Measurements from ENCODE around the gene MLST8. TPM values are rescaled to one million over a fixed set of nuclear protein-coding genes. Genes with fewer than 3 reads are reported as not detected.
A peak's percentile ranks its signal among the peaks of the same experiment; 100 is the strongest.

Gene MLST8
- total RNA-seq, 1 experiment from 2014 or later: 58.7 TPM

DNA sequence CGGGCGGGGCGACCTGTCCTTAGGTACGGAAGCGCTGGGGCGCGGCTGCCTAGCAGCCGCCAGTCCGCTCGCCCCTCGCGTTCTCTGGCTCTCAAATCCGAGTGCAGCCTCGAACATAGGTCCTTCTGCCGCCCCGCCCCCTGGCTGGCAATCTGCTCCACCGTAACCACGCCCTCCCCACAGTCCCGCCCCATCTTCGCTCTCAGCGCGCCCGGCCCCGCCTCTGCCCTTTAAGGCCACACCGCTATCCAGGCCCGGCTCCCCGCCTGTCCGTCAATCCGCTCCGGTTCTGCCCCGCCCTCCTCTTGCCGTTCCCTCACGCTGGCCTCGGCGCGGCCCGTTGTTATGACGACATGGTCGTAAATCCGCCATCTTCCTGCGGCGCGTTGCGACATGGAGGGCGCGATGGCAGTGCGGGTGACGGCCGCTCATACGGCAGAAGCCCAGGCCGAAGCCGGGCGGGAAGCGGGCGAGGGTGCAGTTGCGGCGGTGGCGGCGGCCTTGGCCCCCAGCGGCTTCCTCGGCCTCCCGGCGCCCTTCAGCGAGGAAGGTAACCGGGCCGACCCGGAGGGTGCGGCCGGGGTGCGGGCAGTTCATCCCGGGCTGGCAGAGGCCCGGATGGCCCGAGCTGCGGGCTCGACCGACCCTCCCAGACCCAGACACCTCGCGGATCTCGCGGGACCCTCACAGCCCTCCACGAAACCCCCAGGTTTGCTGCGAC lies 18.1 kb downstream of the MLST8 start, which contains the start of gene E4F1 (continued):
- TF ChIP-seq, protein P1, sequence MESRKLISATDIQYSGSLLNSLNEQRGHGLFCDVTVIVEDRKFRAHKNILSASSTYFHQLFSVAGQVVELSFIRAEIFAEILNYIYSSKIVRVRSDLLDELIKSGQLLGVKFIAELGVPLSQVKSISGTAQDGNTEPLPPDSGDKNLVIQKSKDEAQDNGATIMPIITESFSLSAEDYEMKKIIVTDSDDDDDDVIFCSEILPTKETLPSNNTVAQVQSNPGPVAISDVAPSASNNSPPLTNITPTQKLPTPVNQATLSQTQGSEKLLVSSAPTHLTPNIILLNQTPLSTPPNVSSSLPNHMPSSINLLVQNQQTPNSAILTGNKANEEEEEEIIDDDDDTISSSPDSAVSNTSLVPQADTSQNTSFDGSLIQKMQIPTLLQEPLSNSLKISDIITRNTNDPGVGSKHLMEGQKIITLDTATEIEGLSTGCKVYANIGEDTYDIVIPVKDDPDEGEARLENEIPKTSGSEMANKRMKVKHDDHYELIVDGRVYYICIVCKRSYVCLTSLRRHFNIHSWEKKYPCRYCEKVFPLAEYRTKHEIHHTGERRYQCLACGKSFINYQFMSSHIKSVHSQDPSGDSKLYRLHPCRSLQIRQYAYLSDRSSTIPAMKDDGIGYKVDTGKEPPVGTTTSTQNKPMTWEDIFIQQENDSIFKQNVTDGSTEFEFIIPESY (IDR thresholded peaks at IDR 0.05; ENCODE audit: extremely low read depth, insufficient replicate concordance, low read length): peak; percentile 7
- TF ChIP-seq ZNF274 (IDR thresholded peaks at IDR 0.05; ENCODE audit: low read depth, low read length) (no peak), CEBPB (IDR thresholded peaks at IDR 0.05; ENCODE audit: low read depth) (no peak), POLR2A (IDR thresholded peaks at IDR 0.05; ENCODE audit: borderline replicate concordance, extremely low read depth, insufficient read depth, insufficient read length) (peak; percentile 87)

DNA sequence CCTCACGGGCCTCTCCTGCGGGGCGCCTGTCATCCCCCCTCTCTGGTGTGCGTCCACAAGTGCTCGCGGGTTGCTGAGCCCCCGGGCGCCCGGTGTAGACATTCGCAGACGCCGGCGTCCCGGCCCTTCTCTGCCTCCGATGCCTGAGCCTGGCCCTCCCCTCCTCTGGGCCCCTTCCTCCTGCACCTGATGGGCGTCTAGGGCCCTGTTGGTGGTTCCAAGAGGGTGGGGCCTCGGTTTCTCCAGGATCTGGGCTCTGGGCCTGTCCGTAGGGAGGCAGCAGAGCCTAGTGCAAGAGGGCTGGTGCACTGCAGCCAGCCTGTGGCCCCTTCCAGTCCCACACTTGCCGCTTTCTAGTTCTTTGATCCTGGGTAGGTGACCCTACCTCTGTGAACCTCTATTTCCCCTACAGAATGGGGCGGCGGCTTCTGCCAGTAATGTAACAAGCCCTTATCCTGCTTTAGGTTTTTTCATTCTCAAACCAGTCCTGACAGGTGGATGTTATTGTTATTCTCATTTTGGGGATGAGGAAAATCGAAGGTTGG lies 18.8 kb downstream of the MLST8 start:
- no peaks in the 10 kb centered on the region for H3K27me3 ChIP-seq (ENCODE audit: insufficient read depth, low read length)
- H3K9ac ChIP-seq (ENCODE audit: low read length): peak overlapping the region; percentile 89
- peaks cover 53% of the 10 kb centered on the region for H3K79me2 ChIP-seq (ENCODE audit: insufficient read depth, low read length)
- BruUV-seq (replicated peaks): TSS peak; percentile 68
- no peaks in the 10 kb centered on the region for H3K9me3 ChIP-seq (ENCODE audit: control insufficient read depth in 1 of 2, insufficient read depth in 1 of 2, low read depth in 1 of 2, low read length in 2 of 2)
- POLR2A ChIA-PET: interaction anchor here (1.0 to 3.3 kb wide), 3 partner anchors 27 to 68 kb away, joined by 3 to 8 read pairs (median 5); partner anchors contain the start of genes ECI1 and TRAF7
- H2AFZ ChIP-seq (ENCODE audit: low read depth, low read length, poor library complexity, severe bottlenecking): no peak overlapping the region
- RAD21 ChIA-PET (ENCODE audit: low non-redundant PET in 1 of 2, low total read pairs in 2 of 2, uncharacterized antibody in 2 of 2, unreplicated experiment in 2 of 2): no interaction called here
- TF ChIP-seq TCF7L2 (IDR thresholded peaks at IDR 0.05; ENCODE audit: borderline replicate concordance, extremely low read depth, insufficient read depth, insufficient read length): peak; percentile 59
- TF ChIP-seq, protein P2, sequence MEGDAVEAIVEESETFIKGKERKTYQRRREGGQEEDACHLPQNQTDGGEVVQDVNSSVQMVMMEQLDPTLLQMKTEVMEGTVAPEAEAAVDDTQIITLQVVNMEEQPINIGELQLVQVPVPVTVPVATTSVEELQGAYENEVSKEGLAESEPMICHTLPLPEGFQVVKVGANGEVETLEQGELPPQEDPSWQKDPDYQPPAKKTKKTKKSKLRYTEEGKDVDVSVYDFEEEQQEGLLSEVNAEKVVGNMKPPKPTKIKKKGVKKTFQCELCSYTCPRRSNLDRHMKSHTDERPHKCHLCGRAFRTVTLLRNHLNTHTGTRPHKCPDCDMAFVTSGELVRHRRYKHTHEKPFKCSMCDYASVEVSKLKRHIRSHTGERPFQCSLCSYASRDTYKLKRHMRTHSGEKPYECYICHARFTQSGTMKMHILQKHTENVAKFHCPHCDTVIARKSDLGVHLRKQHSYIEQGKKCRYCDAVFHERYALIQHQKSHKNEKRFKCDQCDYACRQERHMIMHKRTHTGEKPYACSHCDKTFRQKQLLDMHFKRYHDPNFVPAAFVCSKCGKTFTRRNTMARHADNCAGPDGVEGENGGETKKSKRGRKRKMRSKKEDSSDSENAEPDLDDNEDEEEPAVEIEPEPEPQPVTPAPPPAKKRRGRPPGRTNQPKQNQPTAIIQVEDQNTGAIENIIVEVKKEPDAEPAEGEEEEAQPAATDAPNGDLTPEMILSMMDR (IDR thresholded peaks at IDR 0.05 in 2 of 3, conservative IDR thresholded peaks at IDR 0.05 in 1 of 3; ENCODE audit: borderline replicate concordance in 1 of 3, insufficient read depth in 1 of 3, low read depth in 2 of 3, low read length in 2 of 3): 0 out of 6 replicates have a peak, but pooled peaks of 1 of the 3 experiments have one; percentile 9
- no peak for TF ChIP-seq EGR1 (IDR thresholded peaks at IDR 0.05; ENCODE audit: low read depth)
- TF ChIP-seq ZFX (IDR thresholded peaks at IDR 0.05): peak; percentile 89
- no peaks in the 10 kb centered on the region for H3K9me2 ChIP-seq (ENCODE audit: insufficient read depth)
- peaks cover 0 to 6% of the 10 kb centered on the region in 2 experiments; a peak in 2 of 4 replicates for H3K36me3 ChIP-seq (ENCODE audit: control insufficient read depth in 1 of 2, insufficient read depth in 2 of 2, low read length in 2 of 2)
- CTCF ChIA-PET: no interaction called here
- H3K4me2 ChIP-seq (ENCODE audit: low read length): peak overlapping the region; percentile 75
- ATAC-seq: peak; percentile 42
- peaks cover 25 to 30% of the 10 kb centered on the region in 2 experiments for H3K4me1 ChIP-seq (ENCODE audit: control insufficient read depth in 1 of 2, insufficient read depth in 2 of 2, low read length in 2 of 2)
- H4K20me1 ChIP-seq (ENCODE audit: insufficient read depth): no peaks in the 10 kb centered on the region; the same call in 1 of the 2 replicates
- DNase-seq (ENCODE audit: low read depth, low spot score): no peak
- peak overlapping the region; percentile 97 for H3K27ac ChIP-seq (ENCODE audit: low read depth, low read length)
- H3K4me3 ChIP-seq (replicated peaks in 1 of 2; ENCODE audit: low read depth in 1 of 2, low read length in 2 of 2): peak overlapping the region; percentile 73 to 98
- intact Hi-C loops (cut with micrococcal nuclease): loop anchor here (1.0 to 5.0 kb wide), 2 partner anchors 27 to 72 kb away; partner anchors contain the start of gene ECI1
